Measurements from ENCODE around the gene PURB.
A peak's percentile ranks its signal among the peaks of the same experiment; 100 is the strongest.
"Not testable (repeated sequence)": the region's sequence is repeated elsewhere in the genome, so short reads cannot be mapped to it uniquely, and the experiment has no call there.

The PURB gene

GRCh38 chr7:44885394-44886317 is at the start of gene PURB:
Gene PURB, minus strand, starts transcription at chr7:44885530. Its CDS starts 182 bp downstream, at chr7:44885348.
- DNase-seq (ENCODE audit: low read depth, low spot score), result peak; percentile 99

GRCh38 chr7:44935016-44935415 is 49.7 kb upstream of the PURB start:
- DNase-seq (ENCODE audit: low read depth, low spot score), result no peak

- not testable (repeated sequence) for DNase-seq (ENCODE audit: low read depth, low spot score)
Observed at GRCh38 chr7:44934510-44934909, 49.2 kb upstream of the PURB start.

- DNase-seq (ENCODE audit: low read depth, low spot score), result no peak
Observed at GRCh38 chr7:44930921-44931320, 45.6 kb upstream of the PURB start.

- DNase-seq (ENCODE audit: low read depth, low spot score), result no peak
Observed at GRCh38 chr7:44922351-44922694, 37.0 kb upstream of the PURB start.

GRCh38 chr7:44921607-44922350 is 36.4 kb upstream of the PURB start:
- peak; percentile 76 for DNase-seq (ENCODE audit: low read depth, low spot score)

GRCh38 chr7:44920119-44920518 is 34.8 kb upstream of the PURB start:
- DNase-seq (ENCODE audit: low read depth, low spot score), result no peak

- DNase-seq (ENCODE audit: low read depth, low spot score), result no peak
Observed at GRCh38 chr7:44918029-44918428, 32.7 kb upstream of the PURB start.

GRCh38 chr7:44917465-44917864 is 32.1 kb upstream of the PURB start:
- no peak for DNase-seq (ENCODE audit: low read depth, low spot score)

- DNase-seq (ENCODE audit: low read depth, low spot score), result peak; percentile 6
Observed at GRCh38 chr7:44914992-44915607, 29.8 kb upstream of the PURB start.

GRCh38 chr7:44912775-44913347 is 27.5 kb upstream of the PURB start:
- DNase-seq (ENCODE audit: low read depth, low spot score), result peak; percentile 6

GRCh38 chr7:44911911-44912310 is 26.6 kb upstream of the PURB start:
- DNase-seq (ENCODE audit: low read depth, low spot score), result no peak

GRCh38 chr7:44909596-44910389 is 24.5 kb upstream of the PURB start:
- no peak for DNase-seq (ENCODE audit: low read depth, low spot score)

GRCh38 chr7:44906965-44907364 is 21.6 kb upstream of the PURB start:
- DNase-seq (ENCODE audit: low read depth, low spot score), result no peak

GRCh38 chr7:44905002-44905635 is 19.8 kb upstream of the PURB start:
- no peak for DNase-seq (ENCODE audit: low read depth, low spot score)

- DNase-seq (ENCODE audit: low read depth, low spot score), result no peak
Observed at GRCh38 chr7:44899443-44899842, 14.1 kb upstream of the PURB start.

GRCh38 chr7:44898039-44898438 is 12.7 kb upstream of the PURB start:
- no peak for DNase-seq (ENCODE audit: low read depth, low spot score)

- DNase-seq (ENCODE audit: low read depth, low spot score), result no peak
Observed at GRCh38 chr7:44897309-44897708, 12.0 kb upstream of the PURB start.

- DNase-seq (ENCODE audit: low read depth, low spot score), result no peak
Observed at GRCh38 chr7:44894888-44895580, 9.7 kb upstream of the PURB start.

- DNase-seq (ENCODE audit: low read depth, low spot score), result no peak
Observed at GRCh38 chr7:44893710-44894234, 8.4 kb upstream of the PURB start.

Data from astrocyte of the hippocampus (primary cell).